ENCODE data around the gene MAGI1.

- TF ChIP-seq POLR2A (IDR thresholded peaks at IDR 0.05) (no peak), CTCF (IDR thresholded peaks at IDR 0.05) (no peak)
These were observed 481.7 kb downstream of the MAGI1 start for GRCh38 chr3:65556934-65557577.

All from uterus (tissue), 2 donors.